Keratinocyte (primary cell): Measurements from ENCODE around the gene NDRG3. TPM values are rescaled to one million over a fixed set of nuclear protein-coding genes. Genes with fewer than 3 reads are reported as not detected.

ENCODE experiments used
- DNase-seq: peaks from one replicate; pipeline ENCODE4 v3.0.0-alpha.2; 2011; ENCODE audit warnings: low read depth, missing footprints, low spot score
- FAIRE-seq: peaks from 2 replicates; lab custom pipeline; 2011; peaks lifted over from hg19 to GRCh38; lab: Jason Lieb, UNC
- H2AFZ ChIP-seq: 2 replicates; pipeline ENCODE4 v1.6.0; 2012; ENCODE audit warnings: low read length, control low read depth, inconsistent platforms; ENCODE audit not compliant: control insufficient read depth
- H3K27ac ChIP-seq: 2 replicates; pipeline ENCODE4 v1.5.1; 2011; ENCODE audit warnings: low read length; ENCODE audit not compliant: control insufficient read depth, insufficient read depth
- H3K27me3 ChIP-seq: 3 replicates; pipeline ENCODE4 v1.6.0; 2011; ENCODE audit warnings: low read length; ENCODE audit not compliant: control insufficient read depth, insufficient read depth; ENCODE audit errors: extremely low read depth
- H3K36me3 ChIP-seq, 2 experiments: 2 replicates in 1 of 2; 3 replicates in 1 of 2; pipeline ENCODE4 v1.5.1; 2011; ENCODE audit warnings: low read length in 2 of 2, mild to moderate bottlenecking in 1 of 2; ENCODE audit not compliant: control insufficient read depth in 2 of 2, insufficient read depth in 2 of 2; ENCODE audit errors: extremely low read depth in 1 of 2
- H3K4me1 ChIP-seq: 3 replicates; pipeline ENCODE4 v1.5.1; 2011; ENCODE audit warnings: low read length; ENCODE audit not compliant: control insufficient read depth, insufficient read depth; ENCODE audit errors: extremely low read depth
- H3K4me2 ChIP-seq: 3 replicates; pipeline ENCODE4 v1.6.0; 2011; ENCODE audit warnings: low read depth, low read length; ENCODE audit not compliant: control insufficient read depth, insufficient read depth; ENCODE audit errors: extremely low read depth
- H3K4me3 ChIP-seq, 3 experiments: fragments of 200-600 bp in 1 of 3; sonication (generic) in 1 of 3; 2 replicates in 2 of 3; 3 replicates in 1 of 3; pipeline ENCODE4 v1.5.1; 2011 to 2016; ENCODE audit warnings: low read length in 3 of 3, mild to moderate bottlenecking in 3 of 3, control low read depth in 2 of 3, inconsistent platforms in 1 of 3, low read depth in 1 of 3, mixed read lengths in 1 of 3, mixed run types in 1 of 3, moderate library complexity in 1 of 3; ENCODE audit not compliant: control insufficient read depth in 2 of 3, insufficient read depth in 2 of 3; ENCODE audit errors: extremely low read depth in 1 of 3
- H3K79me2 ChIP-seq: 2 replicates; pipeline ENCODE4 v1.6.0; 2012; ENCODE audit warnings: low read length; ENCODE audit not compliant: control insufficient read depth, insufficient read depth
- H3K9ac ChIP-seq: 3 replicates; pipeline ENCODE4 v1.6.0; 2011; ENCODE audit warnings: low read length; ENCODE audit not compliant: control insufficient read depth, insufficient read depth; ENCODE audit errors: extremely low read depth
- H3K9me1 ChIP-seq: 3 replicates; pipeline ENCODE4 v1.6.0; 2011; ENCODE audit warnings: low read length; ENCODE audit not compliant: control insufficient read depth, insufficient read depth; ENCODE audit errors: extremely low read depth
- H3K9me3 ChIP-seq: 2 replicates; pipeline ENCODE4 v1.5.1; 2012; ENCODE audit warnings: low read depth, low read length; ENCODE audit not compliant: control insufficient read depth
- H4K20me1 ChIP-seq: 3 replicates; pipeline ENCODE4 v1.6.0; 2011; ENCODE audit warnings: low read length; ENCODE audit not compliant: control insufficient read depth, insufficient read depth; ENCODE audit errors: extremely low read depth
- CTCF ChIP-seq, 3 experiments: IDR thresholded peaks in 1 of 3; conservative IDR thresholded peaks in 1 of 3; optimal IDR thresholded peaks in 1 of 3; 2 replicates in 2 of 3; 3 replicates in 1 of 3; pipeline versions ENCODE3 to v1.5.1; 2011; ENCODE audit warnings: low read length in 3 of 3, mild to moderate bottlenecking in 3 of 3, moderate library complexity in 2 of 3, control low read depth in 1 of 3, inconsistent platforms in 1 of 3; ENCODE audit not compliant: insufficient read depth in 2 of 3; ENCODE audit errors: extremely low read depth in 1 of 3
- EZH2 ChIP-seq: IDR thresholded peaks from one replicate; pipeline ENCODE4 v1.6.1; 2012; ENCODE audit warnings: inconsistent platforms, mild to moderate bottlenecking, low read length, moderate library complexity
- dilution Hi-C: fragments of 300-500 bp; cut with MboI; formaldehyde crosslinking; loops from one replicate; pipeline ENCODE4 v1.7.0; 2020; ENCODE audit warnings: low sequenced_read_pairs; ENCODE audit not compliant: extremely low pct_ligation_motif_present
- polyA plus RNA-seq, 5 experiments: library from polyadenylated mRNA; depleted of rRNA in 3 of 5; stranded (reverse) in 3 of 5; stranded (forward) in 1 of 5; unstranded in 1 of 5; fragments of >200 nt; gene quantifications; 1 replicate in 1 of 5; 2 replicates in 3 of 5; 3 replicates in 1 of 5; pipeline versions ENCODE4 v1.2.1 to v1.2.3, GENCODE V29; 2011 to 2012; ENCODE audit warnings: missing spikeins in 2 of 5, low read depth in 1 of 5, low replicate concordance in 1 of 5

Gene NDRG3
- polyA plus RNA-seq, 1 donor (not counting 4 experiments of a cell fraction or from before 2014, with no cell fraction given) = 44.1 TPM

GRCh38 chr20:36682311-36682710 is 63.6 kb downstream of the NDRG3 start:
- H3K27me3 ChIP-seq = no peaks in the 10 kb centered on the region
- no peak overlapping the region for H3K9ac ChIP-seq
- H3K36me3 ChIP-seq = peaks cover 5 to 13% of the 10 kb centered on the region in 2 experiments
- DNase-seq (no peak), FAIRE-seq (no peak)
- no peaks in the 10 kb centered on the region for H3K9me1 ChIP-seq
- no peak for TF ChIP-seq CTCF (optimal IDR thresholded peaks at IDR 0.05 in 1 of 3, IDR thresholded peaks at IDR 0.05 in 1 of 3, conservative IDR thresholded peaks at IDR 0.05 in 1 of 3; ENCODE audit: extremely low read depth in 1 of 3, insufficient read depth in 2 of 3, low read length in 3 of 3)
- TF ChIP-seq EZH2 = no peak
- dilution Hi-C loops = no loop called here
- H3K27ac ChIP-seq = no peak overlapping the region
- H2AFZ ChIP-seq = no peak overlapping the region
- no peaks in the 10 kb centered on the region for H3K9me3 ChIP-seq
- no peak overlapping the region for H3K4me3 ChIP-seq
- H3K79me2 ChIP-seq = no peaks in the 10 kb centered on the region
- H4K20me1 ChIP-seq = no peaks in the 10 kb centered on the region
- H3K4me1 ChIP-seq = no peaks in the 10 kb centered on the region
- H3K4me2 ChIP-seq = no peak overlapping the region

- H2AFZ ChIP-seq = no peak overlapping the region
- H3K79me2 ChIP-seq = no peaks in the 10 kb centered on the region
- peaks cover 0 to 6% of the 10 kb centered on the region in 2 experiments for H3K36me3 ChIP-seq
- H3K4me3 ChIP-seq = no peak overlapping the region
- H3K4me1 ChIP-seq = no peaks in the 10 kb centered on the region
- H3K27me3 ChIP-seq = no peaks in the 10 kb centered on the region
- no peaks in the 10 kb centered on the region for H3K9me1 ChIP-seq
- no peak for TF ChIP-seq CTCF (optimal IDR thresholded peaks at IDR 0.05 in 1 of 3, IDR thresholded peaks at IDR 0.05 in 1 of 3, conservative IDR thresholded peaks at IDR 0.05 in 1 of 3; ENCODE audit: extremely low read depth in 1 of 3, insufficient read depth in 2 of 3, low read length in 3 of 3)
- TF ChIP-seq EZH2 = no peak
- H3K4me2 ChIP-seq = no peak overlapping the region
- no peak overlapping the region for H3K27ac ChIP-seq
- FAIRE-seq (no peak), DNase-seq (no peak)
- no peak overlapping the region for H3K9ac ChIP-seq
- no peaks in the 10 kb centered on the region for H4K20me1 ChIP-seq
- dilution Hi-C loops = no loop called here
- no peaks in the 10 kb centered on the region for H3K9me3 ChIP-seq
Measured at GRCh38 chr20:36677422-36677771, 68.5 kb downstream of the NDRG3 start.
